ENCODE data around the gene KCNQ1.

DNA sequence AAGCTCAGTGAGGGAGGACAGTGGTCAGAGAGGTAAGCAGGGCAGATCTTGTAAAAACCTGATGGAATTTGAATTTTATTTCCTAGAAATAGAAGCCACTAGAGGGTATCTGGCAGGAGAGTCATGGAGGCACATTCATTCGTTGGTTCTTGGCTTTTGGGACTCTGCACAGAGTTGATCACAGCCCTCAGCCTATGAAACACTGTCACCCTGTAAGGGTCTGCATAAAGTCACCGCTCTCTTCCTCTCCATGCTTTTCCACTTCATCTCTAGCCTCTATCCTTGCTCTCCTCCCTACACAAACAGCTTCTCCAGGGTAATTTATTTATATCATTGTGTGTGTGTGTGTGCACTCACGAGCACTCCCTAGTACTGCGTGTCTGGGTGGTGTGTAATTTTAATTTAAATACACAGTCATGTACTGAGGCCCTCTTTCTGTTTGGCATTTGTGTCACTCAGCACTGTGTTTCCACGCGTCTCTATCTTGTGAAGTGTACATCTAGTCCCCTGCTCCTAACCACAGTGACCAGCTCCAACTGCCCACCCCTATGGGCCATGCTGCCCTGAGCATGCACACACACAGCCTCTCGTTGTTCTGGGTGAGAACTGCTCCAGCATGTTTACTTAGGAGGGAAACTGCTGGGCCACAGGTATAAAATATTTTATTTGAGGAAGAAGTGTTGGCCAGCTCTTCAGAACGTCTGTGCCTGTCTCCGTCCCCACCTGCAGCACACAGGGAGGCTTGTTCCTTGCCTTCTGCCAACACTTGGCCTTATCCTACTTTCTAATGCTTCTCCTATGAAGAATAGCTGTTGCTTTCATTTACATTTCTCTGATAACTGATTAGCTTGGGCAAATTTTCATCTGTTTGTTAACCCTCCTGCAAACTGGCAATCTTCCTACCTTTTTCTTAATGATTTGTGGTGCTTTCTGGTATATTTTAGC, 250.5 kb downstream of the KCNQ1 start:
- TF ChIP-seq TAF1 (CRISPR knock-in tag; IDR thresholded peaks at IDR 0.05) (no peak), ZFP36L1 (CRISPR knock-in tag; IDR thresholded peaks at IDR 0.05) (no peak), SMAD1 (CRISPR knock-in tag; IDR thresholded peaks at IDR 0.05; ENCODE audit: borderline replicate concordance, low read depth) (no peak), ZNF530 (CRISPR knock-in tag; IDR thresholded peaks at IDR 0.05; ENCODE audit: low read depth) (no peak), TOPORS (CRISPR knock-in tag; IDR thresholded peaks at IDR 0.05) (no peak), TARDBP (CRISPR knock-in tag; IDR thresholded peaks at IDR 0.05) (no peak), ZMYM2 (CRISPR knock-in tag; IDR thresholded peaks at IDR 0.05) (no peak), STAT5B (CRISPR knock-in tag; IDR thresholded peaks at IDR 0.05) (no peak), NBN (conservative IDR thresholded peaks at IDR 0.05) (no peak), ELF1 (CRISPR knock-in tag; IDR thresholded peaks at IDR 0.05) (no peak)
- TF ChIP-seq, protein P1, sequence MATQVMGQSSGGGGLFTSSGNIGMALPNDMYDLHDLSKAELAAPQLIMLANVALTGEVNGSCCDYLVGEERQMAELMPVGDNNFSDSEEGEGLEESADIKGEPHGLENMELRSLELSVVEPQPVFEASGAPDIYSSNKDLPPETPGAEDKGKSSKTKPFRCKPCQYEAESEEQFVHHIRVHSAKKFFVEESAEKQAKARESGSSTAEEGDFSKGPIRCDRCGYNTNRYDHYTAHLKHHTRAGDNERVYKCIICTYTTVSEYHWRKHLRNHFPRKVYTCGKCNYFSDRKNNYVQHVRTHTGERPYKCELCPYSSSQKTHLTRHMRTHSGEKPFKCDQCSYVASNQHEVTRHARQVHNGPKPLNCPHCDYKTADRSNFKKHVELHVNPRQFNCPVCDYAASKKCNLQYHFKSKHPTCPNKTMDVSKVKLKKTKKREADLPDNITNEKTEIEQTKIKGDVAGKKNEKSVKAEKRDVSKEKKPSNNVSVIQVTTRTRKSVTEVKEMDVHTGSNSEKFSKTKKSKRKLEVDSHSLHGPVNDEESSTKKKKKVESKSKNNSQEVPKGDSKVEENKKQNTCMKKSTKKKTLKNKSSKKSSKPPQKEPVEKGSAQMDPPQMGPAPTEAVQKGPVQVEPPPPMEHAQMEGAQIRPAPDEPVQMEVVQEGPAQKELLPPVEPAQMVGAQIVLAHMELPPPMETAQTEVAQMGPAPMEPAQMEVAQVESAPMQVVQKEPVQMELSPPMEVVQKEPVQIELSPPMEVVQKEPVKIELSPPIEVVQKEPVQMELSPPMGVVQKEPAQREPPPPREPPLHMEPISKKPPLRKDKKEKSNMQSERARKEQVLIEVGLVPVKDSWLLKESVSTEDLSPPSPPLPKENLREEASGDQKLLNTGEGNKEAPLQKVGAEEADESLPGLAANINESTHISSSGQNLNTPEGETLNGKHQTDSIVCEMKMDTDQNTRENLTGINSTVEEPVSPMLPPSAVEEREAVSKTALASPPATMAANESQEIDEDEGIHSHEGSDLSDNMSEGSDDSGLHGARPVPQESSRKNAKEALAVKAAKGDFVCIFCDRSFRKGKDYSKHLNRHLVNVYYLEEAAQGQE (IDR thresholded peaks at IDR 0.05; ENCODE audit: borderline replicate concordance in 1 of 2, low read depth in 1 of 2, low read length in 2 of 2) = no peak
- TF ChIP-seq, protein P2, sequence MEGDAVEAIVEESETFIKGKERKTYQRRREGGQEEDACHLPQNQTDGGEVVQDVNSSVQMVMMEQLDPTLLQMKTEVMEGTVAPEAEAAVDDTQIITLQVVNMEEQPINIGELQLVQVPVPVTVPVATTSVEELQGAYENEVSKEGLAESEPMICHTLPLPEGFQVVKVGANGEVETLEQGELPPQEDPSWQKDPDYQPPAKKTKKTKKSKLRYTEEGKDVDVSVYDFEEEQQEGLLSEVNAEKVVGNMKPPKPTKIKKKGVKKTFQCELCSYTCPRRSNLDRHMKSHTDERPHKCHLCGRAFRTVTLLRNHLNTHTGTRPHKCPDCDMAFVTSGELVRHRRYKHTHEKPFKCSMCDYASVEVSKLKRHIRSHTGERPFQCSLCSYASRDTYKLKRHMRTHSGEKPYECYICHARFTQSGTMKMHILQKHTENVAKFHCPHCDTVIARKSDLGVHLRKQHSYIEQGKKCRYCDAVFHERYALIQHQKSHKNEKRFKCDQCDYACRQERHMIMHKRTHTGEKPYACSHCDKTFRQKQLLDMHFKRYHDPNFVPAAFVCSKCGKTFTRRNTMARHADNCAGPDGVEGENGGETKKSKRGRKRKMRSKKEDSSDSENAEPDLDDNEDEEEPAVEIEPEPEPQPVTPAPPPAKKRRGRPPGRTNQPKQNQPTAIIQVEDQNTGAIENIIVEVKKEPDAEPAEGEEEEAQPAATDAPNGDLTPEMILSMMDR (CRISPR knock-in tag; IDR thresholded peaks at IDR 0.05) = no peak

All from HepG2 (cell line).